HG03280 (cell line): ENCODE data around the gene C21orf91.

ENCODE experiments used
- ATAC-seq: cut with Tn5 transposase; IDR thresholded peaks from one replicate; pipeline ENCODE4 v1.9.1; 2021; ENCODE audit warnings: mild to moderate bottlenecking, moderate library complexity; ENCODE audit not compliant: unreplicated experiment

Gene C21orf91

DNA sequence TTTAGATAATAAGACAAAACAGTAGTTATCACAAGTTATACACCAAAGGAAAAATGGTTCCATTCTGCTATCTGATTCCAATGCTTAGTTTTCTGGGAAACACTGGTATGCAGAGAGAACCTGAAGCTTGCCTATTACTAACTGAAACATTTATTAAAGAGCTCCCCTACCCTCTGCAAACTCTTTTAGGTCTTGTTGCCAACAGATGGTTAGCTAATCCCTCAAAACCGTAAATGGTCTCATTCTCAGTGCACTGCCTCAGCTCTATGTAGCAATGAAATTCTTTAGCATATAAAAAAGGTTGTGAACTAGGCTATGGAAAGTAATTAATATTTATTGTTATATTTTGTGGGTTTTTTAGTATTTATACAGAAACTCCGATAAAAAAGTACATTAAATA is 20.4 kb downstream of the C21orf91 start:
- ATAC-seq = no peak

DNA sequence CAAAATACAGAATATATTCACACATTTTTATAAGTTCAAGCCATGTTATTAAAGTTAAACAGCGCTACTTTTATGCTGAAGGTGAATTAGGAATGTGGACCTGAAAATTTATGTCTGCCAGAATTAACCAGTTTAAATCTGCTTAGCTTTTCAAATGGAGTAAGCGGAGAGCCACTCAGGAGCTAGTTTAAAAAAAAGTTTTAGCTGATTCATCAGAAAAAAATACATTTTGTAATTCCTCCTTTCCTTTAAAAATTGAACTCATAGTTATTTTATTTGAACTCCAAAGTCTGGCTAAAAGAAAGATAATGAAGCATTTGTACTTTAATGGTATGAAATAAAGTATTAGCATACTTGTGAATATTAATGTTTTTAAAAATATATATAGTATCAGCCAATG is 21.2 kb downstream of the C21orf91 start:
- ATAC-seq = no peak

DNA sequence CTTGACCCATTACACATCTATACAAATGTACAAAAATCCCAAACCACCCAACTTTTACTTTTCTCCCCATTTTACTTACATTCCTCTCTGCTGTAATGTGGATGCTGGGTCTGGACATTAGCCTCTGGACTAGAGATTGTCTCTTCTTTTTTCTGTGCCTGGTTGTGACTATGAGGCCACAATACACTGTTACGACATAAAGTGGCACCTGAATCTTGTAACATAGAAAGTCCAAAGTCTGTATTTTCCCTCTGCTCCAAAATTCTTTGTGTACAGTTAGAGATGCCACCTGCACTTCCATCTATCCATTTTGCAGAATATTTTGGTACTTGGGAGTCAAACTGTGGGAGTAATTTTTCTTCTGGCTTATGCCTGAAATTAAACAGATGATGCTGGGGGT is 22.7 kb downstream of the C21orf91 start:
- ATAC-seq = no peak

GRCh38 chr21:17796037-17796403 is 23.1 kb downstream of the C21orf91 start:
- ATAC-seq = no peak

DNA sequence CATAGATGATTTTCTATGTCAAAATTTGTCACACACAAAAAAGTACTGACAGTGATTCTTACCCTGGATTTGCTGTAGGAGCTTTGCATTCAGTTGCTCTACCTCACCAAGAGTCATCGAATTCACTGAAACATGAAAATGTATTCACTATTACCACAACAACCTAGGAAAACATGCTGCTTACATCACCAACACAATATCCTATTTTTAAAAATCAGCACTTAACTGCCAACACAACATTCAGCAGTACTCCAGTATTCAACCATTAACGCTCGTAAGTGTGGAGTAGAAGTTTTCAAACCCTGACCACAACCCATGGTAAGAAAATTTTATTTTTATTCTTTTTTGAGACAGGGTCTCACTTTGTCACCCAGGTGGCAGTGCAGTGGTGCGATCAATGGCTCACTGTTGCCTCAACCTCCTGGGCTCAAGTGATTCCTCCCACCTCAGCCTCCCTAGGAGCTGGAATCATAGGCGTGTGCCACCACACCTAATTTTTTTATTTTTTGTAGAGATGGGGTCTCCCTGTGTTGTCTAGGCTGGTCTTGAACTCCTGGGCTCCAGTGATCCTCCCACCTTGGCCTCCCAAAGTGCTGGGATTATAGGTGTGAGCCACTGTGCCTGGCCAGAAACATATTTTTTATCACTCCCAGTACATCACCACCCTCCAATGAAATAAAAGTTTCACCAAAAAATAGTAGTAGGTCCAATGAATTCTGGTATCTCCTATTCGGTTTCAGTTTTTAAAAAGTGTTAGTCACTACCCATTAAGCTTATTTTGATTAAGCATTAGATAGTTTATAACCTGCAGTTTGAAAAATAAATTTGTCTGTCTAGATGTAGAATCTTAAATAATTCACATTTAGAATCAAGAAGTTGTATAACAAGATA is 23.8 kb downstream of the C21orf91 start:
- ATAC-seq = no peak

DNA sequence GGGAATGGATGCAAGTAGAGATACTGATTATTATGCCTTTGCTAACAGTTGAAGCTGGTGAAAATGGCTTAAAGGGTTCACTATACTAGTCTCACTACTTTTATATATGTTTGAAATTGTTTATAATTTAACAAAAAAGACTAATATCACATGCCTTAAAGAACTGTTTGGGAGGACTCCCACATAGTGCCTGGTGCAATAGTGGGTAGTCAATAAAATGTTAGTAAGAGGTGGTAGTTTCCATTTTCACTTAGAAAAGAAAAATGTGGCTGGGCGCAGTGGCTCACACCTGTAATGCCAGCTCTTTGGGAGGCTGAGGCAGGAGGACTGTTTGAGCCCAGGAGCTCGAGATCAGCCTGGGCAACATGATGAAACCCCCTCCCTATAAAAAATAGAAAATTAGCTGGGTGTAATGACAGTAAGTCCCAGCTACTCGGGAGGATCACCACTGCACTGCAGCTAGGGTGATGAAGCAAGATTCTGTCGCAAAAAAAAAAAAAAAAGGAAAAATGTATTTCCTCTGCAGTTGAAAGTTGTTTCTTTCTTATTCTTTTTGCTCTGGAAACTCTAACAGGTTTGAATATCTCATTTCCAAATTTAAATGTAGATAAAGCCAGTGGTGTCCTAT is 24.5 kb downstream of the C21orf91 start:
- ATAC-seq = no peak

DNA sequence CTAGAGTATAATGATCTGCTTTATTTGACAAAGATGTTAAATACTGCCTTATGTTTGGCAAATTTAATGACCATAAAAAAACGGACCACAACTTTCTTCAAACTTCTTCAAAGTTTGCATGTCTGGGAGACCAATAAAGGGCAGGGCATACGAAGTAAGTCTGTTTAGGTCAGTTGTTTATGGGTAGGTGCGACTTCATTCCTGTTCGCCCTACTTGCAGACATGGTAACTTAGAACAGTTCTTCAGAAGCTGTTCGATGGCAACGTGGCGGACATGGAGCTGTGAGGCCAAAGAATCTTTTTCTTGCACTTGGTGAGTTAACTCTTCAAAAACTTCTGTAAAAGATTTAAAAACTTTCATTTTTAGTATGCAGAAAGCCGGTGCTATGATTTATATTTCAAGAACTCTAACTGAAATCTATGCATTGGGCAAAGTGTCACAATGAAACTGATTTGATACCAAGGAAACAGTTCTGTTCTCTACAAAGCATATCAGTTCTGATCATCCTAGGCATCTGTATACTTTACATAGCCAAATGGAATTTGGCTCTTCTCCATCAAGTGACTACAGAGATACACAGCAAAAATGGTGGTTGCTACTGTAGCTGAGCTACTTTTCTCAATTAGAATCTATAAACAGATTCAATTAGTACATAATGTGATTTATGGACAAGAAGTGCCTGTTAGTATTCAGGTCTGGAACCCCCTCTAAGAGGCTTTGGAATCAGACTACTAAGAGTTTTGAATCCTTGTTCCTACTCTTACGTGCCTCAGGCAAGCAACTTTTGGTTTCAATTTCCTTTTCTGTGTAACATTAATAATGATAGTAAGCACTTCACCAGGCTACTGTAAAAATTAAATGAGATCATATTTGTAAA is 25.7 kb downstream of the C21orf91 start:
- peak; percentile 83 for ATAC-seq

DNA sequence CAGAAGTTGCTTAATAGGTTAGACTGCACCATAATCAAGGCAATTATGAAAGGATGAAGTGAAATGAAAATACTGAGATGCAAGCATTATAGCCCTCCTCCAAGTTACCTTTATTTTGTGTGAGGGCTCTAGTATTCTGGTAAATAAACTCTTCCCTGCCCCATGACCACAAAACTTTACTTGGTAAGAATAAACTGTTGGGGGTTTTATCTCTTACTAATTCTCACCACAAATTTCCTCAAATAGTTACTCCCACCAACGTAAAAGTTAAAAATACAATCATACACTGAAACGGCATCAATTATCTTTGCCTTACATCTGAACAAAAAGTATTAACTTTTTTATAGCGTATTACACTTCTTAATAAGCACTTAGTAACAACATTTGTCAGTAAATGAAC is 29.5 kb downstream of the C21orf91 start:
- no peak for ATAC-seq

- ATAC-seq = no peak
These were observed 30.1 kb downstream of the C21orf91 start for GRCh38 chr21:17789069-17789468.

- ATAC-seq = no peak
These were observed 32.3 kb downstream of the C21orf91 start for GRCh38 chr21:17786851-17787181.

- ATAC-seq = no peak
These were observed 32.9 kb downstream of the C21orf91 start for GRCh38 chr21:17786071-17786850.

- no peak for ATAC-seq
These were observed 33.8 kb downstream of the C21orf91 start for GRCh38 chr21:17785403-17785788.

DNA sequence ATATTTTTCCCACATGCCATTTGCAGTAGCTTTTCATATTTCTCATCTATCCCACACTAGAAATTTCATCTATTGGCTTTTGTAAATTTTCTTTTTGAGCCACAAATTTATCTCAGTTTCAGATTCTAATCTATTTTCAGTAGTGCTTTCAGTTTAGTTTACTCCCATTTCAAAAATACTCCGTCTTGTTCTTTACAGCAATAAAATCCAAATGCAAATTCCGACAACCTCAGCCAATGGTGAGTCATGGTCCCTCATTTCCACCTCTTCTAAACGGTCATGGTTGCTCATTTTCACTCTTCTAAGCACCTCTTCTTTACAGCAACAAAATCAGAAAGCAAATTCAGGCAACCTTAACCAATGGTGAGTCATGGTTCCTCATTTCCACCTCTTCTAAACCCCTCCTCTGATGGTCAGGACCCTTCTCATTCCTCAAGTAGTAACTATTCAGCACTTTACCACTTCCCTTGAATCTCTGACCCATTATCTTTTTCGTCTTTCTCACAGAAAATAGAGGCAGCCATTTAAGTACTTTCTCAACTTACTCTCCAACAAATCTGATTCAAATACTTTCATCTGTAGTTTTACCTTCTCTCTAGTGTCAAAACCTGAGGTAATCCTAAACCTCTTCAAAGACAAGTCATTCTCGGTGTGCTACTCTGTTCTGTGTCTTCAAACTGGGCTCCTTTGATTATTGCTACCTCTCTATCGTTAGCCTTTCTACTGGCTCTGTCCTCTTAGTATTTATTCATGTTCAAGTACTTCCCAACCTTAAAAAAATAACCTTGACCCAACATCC is 34.4 kb downstream of the C21orf91 start:
- ATAC-seq = peak; percentile 53

- peak; percentile 51 for ATAC-seq
These were observed 35.0 kb downstream of the C21orf91 start for GRCh38 chr21:17784180-17784598.

DNA sequence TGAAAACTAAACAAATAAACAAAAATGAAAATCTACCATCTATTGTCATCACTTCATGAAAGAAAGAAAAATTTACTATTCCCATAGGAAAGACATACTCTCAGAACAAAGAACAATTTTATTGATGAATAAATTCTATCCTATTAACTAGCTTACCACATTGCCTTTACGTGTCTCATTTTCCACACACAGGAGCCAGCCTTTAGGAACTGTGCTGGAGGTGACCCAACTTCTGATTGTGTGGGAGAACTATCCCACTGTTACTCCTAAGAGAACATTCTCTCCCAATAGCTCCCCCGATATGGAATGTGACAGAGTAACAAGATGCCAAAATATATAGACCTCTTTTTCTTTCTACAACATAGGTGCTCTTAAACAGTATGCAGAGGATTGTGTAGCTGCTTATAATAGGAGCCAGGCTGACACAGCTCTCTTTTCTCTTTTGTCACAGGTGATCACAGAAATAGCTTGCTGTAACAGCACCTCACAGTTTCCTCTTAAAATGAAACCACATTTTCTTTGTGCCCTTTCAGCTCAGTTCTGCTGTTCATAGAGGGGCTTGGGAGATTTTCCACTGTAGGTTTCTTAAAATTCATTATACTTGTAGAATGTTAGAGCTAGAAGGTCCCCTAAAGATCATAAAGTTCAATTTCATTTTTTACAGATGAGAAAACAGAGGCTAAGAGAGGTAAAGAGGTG is 35.5 kb downstream of the C21orf91 start:
- peak; percentile 37 for ATAC-seq

GRCh38 chr21:17783003-17783402 is 36.2 kb downstream of the C21orf91 start:
- ATAC-seq = no peak

GRCh38 chr21:17782051-17782450 is 37.1 kb downstream of the C21orf91 start:
- no peak for ATAC-seq

DNA sequence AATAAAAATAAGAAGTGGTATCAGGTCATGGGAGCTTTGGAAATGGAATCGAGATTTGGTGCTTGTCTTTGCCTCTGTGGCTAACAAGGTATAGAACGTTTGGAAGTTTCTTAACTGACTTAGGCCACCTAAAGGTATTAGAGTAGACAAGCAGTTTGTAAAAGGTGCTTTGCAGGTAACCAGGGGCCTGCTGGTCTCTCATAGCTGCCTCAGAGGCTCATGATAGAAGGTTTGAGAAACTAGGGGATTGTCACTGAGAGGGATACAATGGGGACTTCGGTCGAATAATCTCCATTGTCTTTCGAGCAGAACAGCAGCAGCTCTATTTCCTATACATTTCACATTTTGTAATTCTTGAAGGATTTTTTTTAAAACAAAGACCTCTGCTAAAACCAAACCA is 37.6 kb downstream of the C21orf91 start:
- no peak for ATAC-seq

- peak; percentile 29 for ATAC-seq
These were observed 38.6 kb downstream of the C21orf91 start for GRCh38 chr21:17780539-17780938.
